GM13977 (cell line): Measurements from ENCODE around the gene TANC2.
"Not testable (repeated sequence)": the region's sequence is repeated elsewhere in the genome, so short reads cannot be mapped to it uniquely, and the experiment has no call there.

ENCODE experiments used
- DNase-seq: peaks from one replicate; pipeline ENCODE4 v3.0.0; 2012; ENCODE audit warnings: low spot score
- in situ Hi-C: fragments of 300-500 bp; cut with MboI; formaldehyde crosslinking; loops from one replicate; pipeline ENCODE4 v1.12.0; 2022; ENCODE audit warnings: low sequenced_read_pairs, low pct_unique_long_range_greater_than_20kb, mixed read lengths, inconsistent platforms; ENCODE audit not compliant: unreplicated experiment
- TF ChIP-seq, protein P1 (sequence below): IDR thresholded peaks from 2 replicates; pipeline ENCODE4 v1.5.1; 2012; ENCODE audit warnings: mild to moderate bottlenecking, control low read depth; ENCODE audit not compliant: insufficient read depth; ENCODE audit errors: extremely low read depth, missing control alignments

Gene TANC2

DNA sequence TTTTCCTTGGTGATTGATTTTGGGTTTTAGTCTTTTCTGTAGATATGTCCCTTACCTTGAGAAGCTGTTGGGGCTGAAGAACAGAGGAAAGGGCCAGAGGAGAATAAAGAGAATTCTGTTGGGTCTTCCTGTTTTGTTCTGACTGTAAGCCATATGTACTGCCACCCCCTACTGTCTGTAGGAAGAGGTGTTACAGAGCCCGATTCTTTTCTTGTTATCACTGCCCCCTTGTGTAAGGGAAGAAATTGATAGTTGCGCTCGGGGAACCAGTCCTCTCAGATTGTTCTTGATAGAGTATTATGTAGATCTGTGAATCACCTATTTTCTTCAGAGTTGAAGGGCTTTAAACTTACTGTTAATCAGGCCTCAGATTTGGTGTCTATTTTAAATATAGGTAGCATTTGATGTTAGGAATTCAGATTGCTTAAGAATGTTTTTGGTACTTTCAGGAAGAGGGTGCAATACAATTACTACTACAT, 2.4 kb downstream of the TANC2 start:
- in situ Hi-C loops, result loop anchor here (25.0 kb wide), 1 partner anchor 256 kb away; no protein-coding TSS in a partner anchor
- TF ChIP-seq, protein P1, sequence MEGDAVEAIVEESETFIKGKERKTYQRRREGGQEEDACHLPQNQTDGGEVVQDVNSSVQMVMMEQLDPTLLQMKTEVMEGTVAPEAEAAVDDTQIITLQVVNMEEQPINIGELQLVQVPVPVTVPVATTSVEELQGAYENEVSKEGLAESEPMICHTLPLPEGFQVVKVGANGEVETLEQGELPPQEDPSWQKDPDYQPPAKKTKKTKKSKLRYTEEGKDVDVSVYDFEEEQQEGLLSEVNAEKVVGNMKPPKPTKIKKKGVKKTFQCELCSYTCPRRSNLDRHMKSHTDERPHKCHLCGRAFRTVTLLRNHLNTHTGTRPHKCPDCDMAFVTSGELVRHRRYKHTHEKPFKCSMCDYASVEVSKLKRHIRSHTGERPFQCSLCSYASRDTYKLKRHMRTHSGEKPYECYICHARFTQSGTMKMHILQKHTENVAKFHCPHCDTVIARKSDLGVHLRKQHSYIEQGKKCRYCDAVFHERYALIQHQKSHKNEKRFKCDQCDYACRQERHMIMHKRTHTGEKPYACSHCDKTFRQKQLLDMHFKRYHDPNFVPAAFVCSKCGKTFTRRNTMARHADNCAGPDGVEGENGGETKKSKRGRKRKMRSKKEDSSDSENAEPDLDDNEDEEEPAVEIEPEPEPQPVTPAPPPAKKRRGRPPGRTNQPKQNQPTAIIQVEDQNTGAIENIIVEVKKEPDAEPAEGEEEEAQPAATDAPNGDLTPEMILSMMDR, result peak; percentile 76
- peak; percentile 88 for DNase-seq

DNA sequence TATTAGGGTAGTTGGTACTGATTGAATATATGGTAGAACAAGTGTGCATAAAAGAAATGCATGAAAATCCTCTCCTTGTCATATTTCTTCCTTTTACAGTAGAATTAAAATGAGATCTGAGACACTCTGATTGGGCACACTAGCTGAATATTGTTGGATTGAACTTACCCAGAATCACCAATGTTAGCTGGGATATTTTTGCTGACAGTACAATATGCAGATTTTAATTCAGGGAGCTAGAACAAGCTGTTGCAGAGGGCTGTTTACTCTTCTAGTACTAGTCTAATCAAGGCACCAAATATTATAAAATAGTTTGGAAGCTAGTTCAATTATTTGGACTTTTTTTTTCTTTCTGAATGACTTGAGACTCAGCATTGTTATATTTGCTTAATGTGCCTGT, 4.6 kb downstream of the TANC2 start:
- TF ChIP-seq, protein P1, result no peak
- in situ Hi-C loops, result loop anchor here (25.0 kb wide), 1 partner anchor 258 kb away; no protein-coding TSS in a partner anchor
- DNase-seq, result no peak

DNA sequence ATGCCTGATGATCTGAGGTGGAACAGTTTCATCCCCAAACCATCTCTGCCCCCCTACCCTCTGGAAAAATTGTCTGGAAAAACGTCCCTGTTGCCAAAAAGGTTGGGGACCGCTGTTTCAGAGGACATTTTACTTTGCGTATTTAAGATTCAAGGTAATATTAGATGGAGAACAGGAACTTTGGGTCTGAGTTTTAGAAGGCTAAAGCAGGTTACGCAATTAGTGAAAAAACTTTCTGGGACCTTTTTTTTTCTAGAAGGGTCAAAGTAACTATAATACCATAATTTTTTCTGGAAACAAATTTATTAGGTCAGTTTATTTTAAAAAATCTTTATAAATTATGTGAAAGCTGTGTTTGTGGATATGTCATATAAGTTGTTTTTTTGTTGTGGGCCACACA, 5.8 kb downstream of the TANC2 start:
- in situ Hi-C loops, result loop anchor here (25.0 kb wide), 1 partner anchor 260 kb away; no protein-coding TSS in a partner anchor
- DNase-seq, result no peak
- TF ChIP-seq, protein P1, result no peak

DNA sequence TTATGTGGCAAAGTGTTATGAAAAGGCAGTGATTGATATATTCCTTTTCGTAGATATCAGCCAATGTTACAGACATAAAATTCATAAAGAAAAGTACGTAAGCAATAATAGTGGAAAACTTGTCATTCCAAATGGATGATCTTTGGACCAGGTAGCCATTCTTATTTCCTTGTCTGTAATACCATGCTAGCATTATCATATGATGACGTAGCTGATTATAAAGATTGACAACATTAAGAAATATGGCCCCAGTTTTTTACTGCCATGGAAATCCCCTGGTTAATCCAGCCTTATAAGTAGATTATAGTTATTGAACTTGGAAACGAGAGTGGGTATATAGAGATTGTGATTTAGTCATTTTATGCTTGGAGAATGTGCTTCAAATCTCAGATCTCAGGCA, 8.8 kb downstream of the TANC2 start:
- no peak for DNase-seq
- TF ChIP-seq, protein P1, result no peak
- in situ Hi-C loops, result loop anchor here (25.0 kb wide), 1 partner anchor 262 kb away; no protein-coding TSS in a partner anchor

DNA sequence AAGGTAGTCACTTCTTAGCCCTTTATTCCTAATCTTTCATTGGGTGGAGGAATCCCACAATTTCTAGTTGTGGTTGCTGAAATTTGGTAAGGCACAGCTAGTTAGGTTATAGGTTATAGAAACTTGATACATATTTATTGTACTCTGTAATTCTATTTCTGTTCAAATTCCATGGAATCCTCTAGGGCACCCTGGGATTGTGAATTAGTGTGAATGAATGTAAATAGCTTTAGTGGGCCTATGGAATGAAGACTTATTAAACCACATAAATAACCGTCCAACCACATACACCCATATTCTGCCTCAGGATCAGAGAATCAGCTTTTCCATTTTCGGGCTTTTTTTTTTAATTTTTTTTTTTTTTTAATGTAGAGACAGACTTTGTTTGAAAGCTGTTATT, 9.2 kb downstream of the TANC2 start:
- no peak for DNase-seq
- in situ Hi-C loops, result no loop called here
- TF ChIP-seq, protein P1, result no peak

DNA sequence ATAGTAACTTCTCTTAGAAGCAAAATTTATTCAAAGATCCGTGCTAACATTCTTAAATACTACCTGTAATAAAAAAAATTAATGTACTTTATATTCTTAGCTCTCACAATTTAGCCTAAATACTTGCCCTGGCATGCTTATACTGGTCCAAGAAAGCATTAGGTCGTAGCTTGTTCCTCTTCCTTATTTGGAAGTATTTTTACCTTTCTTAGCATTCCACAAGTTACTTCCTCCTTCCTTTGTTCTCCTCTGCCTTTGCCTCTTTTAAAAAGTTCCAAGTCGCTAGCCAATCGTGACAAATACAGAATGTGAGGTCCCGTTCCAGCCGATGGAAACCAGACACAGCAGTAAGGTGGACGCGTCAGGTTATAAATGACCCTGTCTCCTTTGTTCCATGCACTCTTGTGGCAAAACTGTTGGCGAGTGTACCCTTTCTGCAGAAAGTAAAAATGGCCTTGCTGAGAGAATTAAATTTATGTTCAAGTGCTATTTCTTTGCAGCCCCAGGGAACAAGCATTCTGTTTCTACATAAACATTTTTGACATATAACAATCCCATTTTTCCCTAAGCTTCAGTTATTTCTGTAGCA, 10.7 kb downstream of the TANC2 start:
- in situ Hi-C loops, DNase-seq: not testable (repeated sequence)

DNA sequence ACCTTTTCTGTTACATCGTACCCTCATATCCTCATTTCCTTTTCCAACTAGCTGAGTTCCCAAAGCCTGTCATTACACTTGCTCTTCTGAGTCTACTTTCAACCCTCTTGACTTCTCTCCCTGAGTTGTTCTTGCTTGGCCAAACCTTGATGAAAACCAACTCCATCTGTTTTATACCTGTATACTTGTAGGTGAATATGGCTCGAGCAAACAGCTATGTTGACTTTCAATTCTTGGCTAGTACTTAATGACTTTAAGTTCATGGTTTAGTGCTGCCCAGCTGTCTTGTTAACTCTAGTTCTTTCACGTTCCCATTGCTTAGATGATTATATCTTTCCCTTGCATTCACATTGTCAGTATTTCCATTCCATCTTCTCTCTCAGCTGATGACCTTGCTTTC, 14.8 kb downstream of the TANC2 start:
- TF ChIP-seq, protein P1, result no peak
- in situ Hi-C loops, result no loop called here
- no peak for DNase-seq
